H9 (cell line): ENCODE results near the gene NAIF1. TPM values are rescaled to one million over a fixed set of nuclear protein-coding genes. Genes with fewer than 3 reads are reported as not detected.
A peak's percentile ranks its signal among the peaks of the same experiment; 100 is the strongest.

Source experiments
- DNase-seq: peaks from one replicate; pipeline ENCODE4 v3.0.0-alpha.2; 2017
- H2AFZ ChIP-seq: one replicate; pipeline ENCODE4 v1.6.1; 2013; ENCODE audit warnings: mild to moderate bottlenecking, low read length, control low read depth, moderate library complexity
- H2AK5ac ChIP-seq: 2 replicates; pipeline ENCODE4 v1.6.1; 2013; ENCODE audit warnings: low read length, control low read depth, mixed read lengths; ENCODE audit not compliant: insufficient read length
- H2BK120ac ChIP-seq: one replicate; pipeline ENCODE4 v1.6.1; 2013; ENCODE audit warnings: low read depth, mild to moderate bottlenecking, low read length, control low read depth, inconsistent platforms; ENCODE audit not compliant: poor library complexity, severe bottlenecking
- H2BK12ac ChIP-seq: 2 replicates; pipeline ENCODE4 v1.6.1; 2013; ENCODE audit warnings: low read length, control low read depth, mixed read lengths, low read depth; ENCODE audit not compliant: insufficient read length
- H2BK15ac ChIP-seq: 2 replicates; pipeline ENCODE4 v1.6.1; 2013; ENCODE audit warnings: low read depth, low read length, control low read depth
- H2BK20ac ChIP-seq: one replicate; pipeline ENCODE4 v1.6.1; 2013; ENCODE audit warnings: low read depth, mild to moderate bottlenecking, low read length, control low read depth, inconsistent platforms; ENCODE audit not compliant: poor library complexity, severe bottlenecking
- H2BK5ac ChIP-seq: 2 replicates; pipeline ENCODE4 v1.6.1; 2013; ENCODE audit warnings: low read length, control low read depth, mixed read lengths; ENCODE audit not compliant: insufficient read length
- H3K14ac ChIP-seq: 2 replicates; pipeline ENCODE4 v1.6.1; 2013; ENCODE audit warnings: low read length, control low read depth; ENCODE audit not compliant: insufficient read depth
- H3K18ac ChIP-seq: 2 replicates; pipeline ENCODE4 v1.6.1; 2013; ENCODE audit warnings: low read depth, mild to moderate bottlenecking, mixed read lengths, low read length, control low read depth; ENCODE audit not compliant: insufficient read length
- H3K23ac ChIP-seq: 2 replicates; pipeline ENCODE4 v1.6.1; 2013; ENCODE audit warnings: low read length, control low read depth, mixed read lengths, low read depth; ENCODE audit not compliant: insufficient read length
- H3K23me2 ChIP-seq: 2 replicates; pipeline ENCODE4 v1.6.1; 2013; ENCODE audit warnings: low read depth, mild to moderate bottlenecking, mixed read lengths, low read length, control low read depth; ENCODE audit not compliant: insufficient read length, poor library complexity, severe bottlenecking
- H3K27ac ChIP-seq: 2 replicates; pipeline ENCODE4 v1.5.1; 2013; ENCODE audit warnings: low read length, control low read depth, mixed read lengths, low read depth; ENCODE audit not compliant: insufficient read length
- H3K27me3 ChIP-seq: 2 replicates; pipeline ENCODE4 v1.6.1; 2013; ENCODE audit warnings: low read length, control low read depth, inconsistent platforms; ENCODE audit not compliant: insufficient read depth
- H3K4ac ChIP-seq: 2 replicates; pipeline ENCODE4 v1.6.1; 2013; ENCODE audit warnings: low read depth, mild to moderate bottlenecking, control low read depth, inconsistent platforms, low read length, moderate library complexity
- H3K4me1 ChIP-seq: 2 replicates; pipeline ENCODE4 v1.6.1; 2013; ENCODE audit warnings: low read length, control low read depth, inconsistent platforms; ENCODE audit not compliant: insufficient read depth
- H3K4me2 ChIP-seq: 2 replicates; pipeline ENCODE4 v1.6.1; 2013; ENCODE audit warnings: low read length, control low read depth, mixed read lengths; ENCODE audit not compliant: insufficient read length, insufficient read depth
- H3K56ac ChIP-seq: 2 replicates; pipeline ENCODE4 v1.6.1; 2013; ENCODE audit warnings: low read depth, mild to moderate bottlenecking, mixed read lengths, low read length, control low read depth; ENCODE audit not compliant: insufficient read length
- H3K79me1 ChIP-seq: 2 replicates; pipeline ENCODE4 v1.6.1; 2013; ENCODE audit warnings: low read depth, mild to moderate bottlenecking, moderate library complexity, low read length, control low read depth, inconsistent platforms; ENCODE audit not compliant: insufficient read depth, poor library complexity, severe bottlenecking
- H3K79me2 ChIP-seq: 2 replicates; pipeline ENCODE4 v1.6.1; 2013; ENCODE audit warnings: low read length, control low read depth, inconsistent platforms; ENCODE audit not compliant: insufficient read depth
- H3K9ac ChIP-seq: 2 replicates; pipeline ENCODE4 v1.6.1; 2013; ENCODE audit warnings: low read length, control low read depth, mixed read lengths; ENCODE audit not compliant: insufficient read length; ENCODE audit errors: extremely low read depth
- H3K9me3 ChIP-seq: one replicate; pipeline ENCODE4 v1.6.1; 2013; ENCODE audit warnings: low read depth, low read length, inconsistent platforms; ENCODE audit not compliant: control insufficient read depth
- H3T11ph ChIP-seq: one replicate; pipeline ENCODE4 v1.6.1; 2013; ENCODE audit warnings: mild to moderate bottlenecking, low read length, control low read depth, inconsistent platforms
- H4K20me1 ChIP-seq: one replicate; pipeline ENCODE4 v1.6.1; 2013; ENCODE audit not compliant: control insufficient read depth, insufficient read length, insufficient read depth
- H4K5ac ChIP-seq: 2 replicates; pipeline ENCODE4 v1.6.1; 2013; ENCODE audit warnings: low read depth, mild to moderate bottlenecking, mixed read lengths, low read length, control low read depth; ENCODE audit not compliant: insufficient read length
- H4K8ac ChIP-seq: replicated peaks from 2 replicates; pipeline ENCODE4 v1.6.1; 2013; ENCODE audit warnings: low read length, control low read depth, mixed read lengths, low read depth; ENCODE audit not compliant: insufficient read length
- H4K91ac ChIP-seq: 2 replicates; pipeline ENCODE4 v1.6.1; 2013; ENCODE audit warnings: low read depth, mild to moderate bottlenecking, moderate library complexity, mixed read lengths, low read length, control low read depth; ENCODE audit not compliant: insufficient read length
- H3K27ac Mint-ChIP-seq, 3 experiments: 2 replicates in 2 of 3; 3 replicates in 1 of 3; pipeline ENCODE4 v1.8.0; 2020 to 2021; ENCODE audit warnings: mixed read lengths in 3 of 3, mild to moderate bottlenecking in 1 of 3, moderate library complexity in 1 of 3
- H3K27me3 Mint-ChIP-seq: 2 replicates; pipeline ENCODE4 v1.8.0; 2021; ENCODE audit warnings: low read depth, mild to moderate bottlenecking, moderate library complexity, mixed read lengths
- H3K36me3 Mint-ChIP-seq, 3 experiments: 2 replicates in 2 of 3; 3 replicates in 1 of 3; pipeline ENCODE4 v1.8.0; 2020 to 2021; ENCODE audit warnings: low read depth in 3 of 3, mixed read lengths in 3 of 3; ENCODE audit not compliant: insufficient read depth in 1 of 3
- H3K4me1 Mint-ChIP-seq, 2 experiments: 2 replicates each; pipeline ENCODE4 v1.8.0; 2020; ENCODE audit warnings: mixed read lengths in 2 of 2
- H3K4me3 Mint-ChIP-seq, 2 experiments: 2 replicates in 1 of 2; 3 replicates in 1 of 2; pipeline ENCODE4 v1.8.0; 2020 to 2021; ENCODE audit warnings: mild to moderate bottlenecking in 2 of 2, mixed read lengths in 2 of 2, moderate library complexity in 1 of 2
- H3K9me3 Mint-ChIP-seq, 2 experiments: 2 replicates in 1 of 2; 3 replicates in 1 of 2; pipeline ENCODE4 v1.8.0; 2020; ENCODE audit warnings: mild to moderate bottlenecking in 2 of 2, mixed read lengths in 2 of 2, moderate library complexity in 1 of 2
- CTCF ChIP-seq: fragments of 200-600 bp; sonication (generic); conservative IDR thresholded peaks from 3 replicates; pipeline ENCODE4 v1.8.0; 2021; ENCODE audit warnings: antibody characterized with exemption, mild to moderate bottlenecking
- WGBS: extraction: QIAGEN DNeasy Blood & Tissue Kit; methylation state at CpG from one replicate; pipeline ENCODE4 v1.1.7; 2013; ENCODE audit warnings: missing lambda C conversion rate, low lambda C conversion rate, mixed read lengths; ENCODE audit not compliant: insufficient read length; ENCODE audit errors: extremely low coverage; 5-methylcytosine and 5-hydroxymethylcytosine counted together
- total RNA-seq: library from RNA; stranded (reverse); gene quantifications from 2 replicates; pipeline ENCODE4 v1.2.1, GENCODE V29; 2021

NAIF1 gene
- total RNA-seq, 1 experiment from 2014 or later: 6.3 TPM

DNA sequence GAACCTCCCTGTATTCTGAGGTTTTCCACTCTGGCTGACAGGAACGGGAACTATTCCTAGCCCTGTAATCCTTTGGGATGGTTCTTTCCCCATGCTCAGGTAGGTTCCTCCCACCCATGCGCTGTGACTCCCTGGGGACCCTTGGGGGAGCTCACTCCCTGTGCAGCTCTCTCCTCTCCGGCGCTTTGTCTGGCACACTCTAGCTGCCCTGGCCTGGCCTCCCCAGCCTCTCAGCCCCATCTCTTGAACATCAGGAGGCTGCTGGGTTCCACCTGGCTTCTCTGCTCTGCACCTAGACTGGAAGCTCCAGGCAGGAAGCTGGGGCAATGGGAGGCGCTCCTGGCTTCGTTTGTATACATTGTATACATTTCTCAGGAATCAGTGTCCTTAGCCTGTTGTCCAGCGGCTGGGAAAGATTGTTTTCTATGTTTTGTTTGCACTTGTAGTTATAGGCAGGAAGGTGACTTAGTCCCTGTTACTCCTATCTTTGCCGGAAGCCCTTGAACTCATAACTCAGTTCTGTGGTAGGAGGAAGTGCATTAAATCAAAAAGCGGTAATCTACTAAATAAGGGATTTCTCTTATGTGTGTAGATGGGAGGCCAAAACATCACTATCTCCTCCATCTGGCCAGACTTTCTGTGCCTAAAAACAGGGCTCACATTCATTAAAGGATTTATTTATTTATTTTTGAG, 21.3 kb upstream of the NAIF1 start:
- Histone ChIP-seq H3K27me3 (no peaks in the 10 kb centered on the region), H2BK120ac (no peak overlapping the region), H3K14ac (no peak overlapping the region), H3K4me2 (no peak overlapping the region), H2AFZ (no peak overlapping the region), H2AK5ac (no peak overlapping the region), H2BK5ac (no peak overlapping the region), H4K91ac (no peak overlapping the region), H3K23ac (no peak overlapping the region), H4K20me1 (no peaks in the 10 kb centered on the region), H4K8ac (no peak overlapping the region), H3K27ac (no peak overlapping the region), H3K4ac (no peak overlapping the region), H3K4me1 (no peaks in the 10 kb centered on the region), H3K18ac (no peak overlapping the region), H3K79me1 (peaks cover 9% of the 10 kb centered on the region), H2BK20ac (no peak overlapping the region), H3K79me2 (no peaks in the 10 kb centered on the region; the same call in 1 of the 2 replicates), H4K5ac (no peak overlapping the region), H2BK15ac (no peak overlapping the region), H2BK12ac (no peak overlapping the region), H3T11ph (no peak overlapping the region), H3K23me2 (no peaks in the 10 kb centered on the region), H3K56ac (no peak overlapping the region), H3K9me3 (no peaks in the 10 kb centered on the region), H3K9ac (no peak overlapping the region)
- TF ChIP-seq CTCF: no peak
- WGBS: no CpG with 5 or more reads among the region's 9 CpGs
- Mint-ChIP-seq H3K4me3 (no peak overlapping the region), H3K36me3 (peaks cover 0 to 5% (median 3%) of the 10 kb centered on the region in 3 experiments; a peak in 4 of 7 replicates), H3K27me3 (no peaks in the 10 kb centered on the region), H3K9me3 (no peaks in the 10 kb centered on the region), H3K27ac (peak overlapping the region in 1 of 3 experiments; percentile 51; a peak in 1 of 7 replicates), H3K4me1 (peaks cover 14 to 23% of the 10 kb centered on the region in 2 experiments)
- DNase-seq: no peak
